GM13976 (cell line): ENCODE data around the gene LCN6.

Source experiments
- DNase-seq: peaks from one replicate; pipeline ENCODE4 v3.0.0; 2012; ENCODE audit warnings: low spot score
- in situ Hi-C: fragments of 300-500 bp; cut with MboI; formaldehyde crosslinking; loops from one replicate; pipeline ENCODE4 v1.12.0; 2022; ENCODE audit warnings: low sequenced_read_pairs, mixed read lengths, inconsistent platforms; ENCODE audit not compliant: unreplicated experiment
- TF ChIP-seq, protein P1 (sequence below): IDR thresholded peaks from 2 replicates; pipeline ENCODE4 v1.5.1; 2012; ENCODE audit warnings: borderline replicate concordance, mild to moderate bottlenecking; ENCODE audit not compliant: insufficient read depth; ENCODE audit errors: extremely low read depth, missing control alignments, control extremely low read depth

The LCN6 gene

DNA sequence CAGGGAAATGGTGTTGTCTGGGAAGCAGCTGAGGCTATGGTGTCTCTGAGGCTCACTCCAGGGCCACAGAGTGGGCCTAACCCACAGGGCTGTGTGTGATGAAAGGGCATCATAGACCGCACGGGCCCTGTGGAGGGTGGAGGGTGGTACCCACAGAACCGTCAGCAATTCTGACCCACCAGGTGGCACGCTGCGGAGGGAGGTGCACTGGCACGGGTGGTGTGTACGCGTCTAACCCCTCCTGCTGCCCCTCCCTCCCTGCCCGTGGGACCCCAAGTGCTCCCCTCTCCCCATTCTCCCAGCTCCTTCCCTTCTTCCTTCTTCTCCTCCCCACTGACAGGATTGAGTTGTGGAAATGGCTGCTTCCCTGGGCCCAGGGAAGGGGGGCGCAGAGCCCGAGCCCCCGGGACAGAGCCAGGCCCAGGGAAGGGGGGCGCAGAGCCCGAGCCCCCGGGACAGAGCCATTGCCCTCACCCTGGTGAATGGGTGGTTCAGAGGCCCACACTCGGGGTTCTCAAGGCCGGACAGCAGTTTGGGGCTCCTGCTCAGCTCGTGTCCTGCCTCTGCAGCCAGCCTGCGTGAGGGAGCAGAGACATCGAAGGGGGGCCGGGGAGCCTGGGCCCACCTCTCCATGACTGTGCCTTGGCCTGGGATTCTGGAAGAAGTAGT, 12.4 kb downstream of the LCN6 start:
- no peak for DNase-seq
- in situ Hi-C loops: no loop called here
- TF ChIP-seq, protein P1, sequence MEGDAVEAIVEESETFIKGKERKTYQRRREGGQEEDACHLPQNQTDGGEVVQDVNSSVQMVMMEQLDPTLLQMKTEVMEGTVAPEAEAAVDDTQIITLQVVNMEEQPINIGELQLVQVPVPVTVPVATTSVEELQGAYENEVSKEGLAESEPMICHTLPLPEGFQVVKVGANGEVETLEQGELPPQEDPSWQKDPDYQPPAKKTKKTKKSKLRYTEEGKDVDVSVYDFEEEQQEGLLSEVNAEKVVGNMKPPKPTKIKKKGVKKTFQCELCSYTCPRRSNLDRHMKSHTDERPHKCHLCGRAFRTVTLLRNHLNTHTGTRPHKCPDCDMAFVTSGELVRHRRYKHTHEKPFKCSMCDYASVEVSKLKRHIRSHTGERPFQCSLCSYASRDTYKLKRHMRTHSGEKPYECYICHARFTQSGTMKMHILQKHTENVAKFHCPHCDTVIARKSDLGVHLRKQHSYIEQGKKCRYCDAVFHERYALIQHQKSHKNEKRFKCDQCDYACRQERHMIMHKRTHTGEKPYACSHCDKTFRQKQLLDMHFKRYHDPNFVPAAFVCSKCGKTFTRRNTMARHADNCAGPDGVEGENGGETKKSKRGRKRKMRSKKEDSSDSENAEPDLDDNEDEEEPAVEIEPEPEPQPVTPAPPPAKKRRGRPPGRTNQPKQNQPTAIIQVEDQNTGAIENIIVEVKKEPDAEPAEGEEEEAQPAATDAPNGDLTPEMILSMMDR: no peak

DNA sequence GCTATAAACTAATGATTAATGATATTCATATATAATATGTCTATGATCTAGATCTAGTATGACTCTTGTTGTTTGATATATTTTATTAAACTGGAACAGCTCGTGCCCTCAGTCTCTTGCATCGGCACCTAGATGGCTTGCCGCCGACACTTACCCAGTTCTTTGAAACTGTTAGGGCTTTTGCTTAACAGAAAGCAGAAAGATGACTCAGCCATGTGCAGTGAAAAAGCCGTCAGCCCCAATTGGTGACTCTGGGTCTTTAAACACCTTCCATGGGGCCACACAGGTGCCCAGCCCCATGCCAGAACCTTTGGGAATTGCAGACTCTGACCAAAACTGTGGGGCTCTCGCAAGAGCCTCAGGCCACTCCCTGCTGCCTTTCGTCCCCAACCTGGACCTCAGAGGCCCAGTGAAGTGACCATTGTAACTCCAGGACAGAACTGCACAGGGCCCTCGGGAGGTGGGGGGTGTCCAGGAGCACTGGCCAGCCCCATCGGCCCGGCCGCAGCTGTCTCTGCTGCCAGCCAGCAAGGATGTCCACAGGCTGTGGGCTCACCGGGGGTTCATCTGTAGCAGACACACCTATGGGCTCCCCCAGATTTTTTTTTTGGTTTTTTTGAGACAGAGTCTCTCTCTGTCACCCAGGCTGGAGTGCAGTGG, 13.4 kb downstream of the LCN6 start:
- in situ Hi-C loops: no loop called here
- TF ChIP-seq, protein P1: no peak
- DNase-seq: no peak

DNA sequence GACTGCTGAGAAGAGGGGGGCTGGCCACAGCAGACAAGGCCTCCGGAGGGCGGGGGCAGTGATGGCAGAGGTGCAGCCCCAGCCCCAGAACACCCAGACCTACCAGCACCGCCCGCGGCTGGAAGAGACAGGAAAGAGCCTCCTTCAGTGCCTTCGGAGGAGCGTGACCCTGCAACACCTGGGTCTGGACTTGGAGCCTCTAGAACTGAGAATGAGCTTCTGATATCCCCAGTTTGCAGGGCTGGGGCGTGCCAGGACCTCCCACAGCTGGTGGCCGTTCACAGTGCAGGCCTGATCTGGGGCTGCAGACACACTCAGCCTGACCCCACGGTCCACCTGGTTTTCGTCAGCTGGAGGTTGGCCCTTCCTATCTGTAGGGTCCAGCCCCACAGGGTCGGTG, 14.7 kb downstream of the LCN6 start:
- in situ Hi-C loops: no loop called here
- TF ChIP-seq, protein P1: no peak
- no peak for DNase-seq

DNA sequence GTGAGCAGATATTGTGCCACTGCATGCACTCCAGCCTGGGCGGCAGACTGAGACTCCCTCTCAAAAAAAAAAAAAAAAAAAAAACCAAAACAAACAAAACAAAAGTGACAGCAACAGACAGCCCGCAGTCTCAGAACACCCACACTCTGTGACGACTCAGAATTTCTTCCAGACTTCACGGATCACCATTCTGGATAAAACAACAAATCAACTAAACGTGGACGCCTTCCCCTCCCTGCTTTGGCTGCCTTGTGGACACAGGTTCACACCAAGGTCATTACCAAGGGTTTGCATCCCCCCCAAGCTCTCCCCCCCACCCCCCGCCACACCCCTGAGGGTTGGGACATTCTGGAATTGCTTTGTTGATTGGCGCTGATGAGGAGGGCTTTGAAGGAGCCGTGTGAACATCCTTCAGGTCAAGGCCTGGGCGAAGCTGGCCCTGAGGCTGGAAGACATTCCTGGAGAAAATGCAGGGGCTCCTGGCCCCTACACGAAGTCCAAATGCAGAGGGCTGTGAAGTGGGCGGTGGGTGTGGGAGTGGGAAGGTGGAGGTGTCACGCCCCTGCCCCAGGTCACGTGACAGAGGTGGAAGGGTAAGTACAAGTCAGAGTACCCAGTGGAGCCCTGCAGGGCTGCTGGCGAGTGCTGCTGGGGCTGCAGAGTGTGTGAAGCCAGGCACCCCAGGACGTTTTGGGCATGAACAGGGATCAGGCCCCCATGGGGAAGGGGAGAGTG, 15.7 kb downstream of the LCN6 start:
- in situ Hi-C loops: no loop called here

DNA sequence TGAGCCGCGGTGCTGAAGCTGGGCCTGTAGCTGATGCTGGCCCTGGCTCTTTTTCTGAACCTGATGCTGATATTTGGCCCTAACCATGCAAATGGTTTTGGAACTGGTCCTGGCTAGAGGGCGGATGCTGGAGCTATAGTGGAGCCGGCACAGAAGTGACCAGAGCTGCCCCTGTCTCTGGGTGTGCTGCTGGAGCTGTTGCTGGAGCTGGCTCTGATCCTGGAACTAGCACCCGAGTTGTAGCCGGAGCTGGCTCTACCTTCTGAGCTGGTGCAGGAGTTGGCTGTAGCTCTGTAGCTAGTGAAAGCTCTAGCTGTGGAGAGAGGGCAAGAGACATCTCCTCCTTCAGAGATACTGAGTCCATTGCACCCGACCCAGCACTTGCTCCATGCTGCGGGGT, 18.4 kb downstream of the LCN6 start:
- DNase-seq: no peak
- TF ChIP-seq, protein P1: no peak
- in situ Hi-C loops: no loop called here

More for the DNA sequence above, 15.7 kb downstream of the LCN6 start:
- no peak for DNase-seq
- TF ChIP-seq, protein P1: no peak

DNA sequence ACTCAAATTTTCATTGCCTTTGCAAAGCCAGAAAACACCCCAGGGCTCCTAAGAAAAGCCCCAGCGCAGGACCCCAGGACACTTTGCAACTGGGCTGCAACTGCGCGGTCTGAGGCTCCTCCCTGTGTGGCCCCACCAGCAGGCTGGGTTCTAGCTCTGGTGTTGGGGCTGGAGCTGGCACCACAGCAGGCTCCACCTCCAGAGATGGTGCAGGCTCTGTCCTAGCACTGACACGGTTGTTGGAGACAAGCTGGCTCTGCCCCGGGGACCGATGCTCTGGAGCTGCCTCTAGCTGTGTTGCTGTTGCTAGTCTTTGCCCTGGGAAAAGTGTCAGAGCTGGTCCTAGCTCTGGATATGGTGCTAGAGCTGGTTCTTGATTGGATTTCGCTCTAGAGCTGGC, 19.2 kb downstream of the LCN6 start:
- in situ Hi-C loops: no loop called here
- TF ChIP-seq, protein P1: no peak
- no peak for DNase-seq
